Skin of body (tissue), 2 donors: Measurements from ENCODE around the gene SRGAP2C. TPM values are rescaled to one million over a fixed set of nuclear protein-coding genes. Genes with fewer than 3 reads are reported as not detected.
"Not testable (repeated sequence)": the region's sequence is repeated elsewhere in the genome, so short reads cannot be mapped to it uniquely, and the experiment has no call there.

Experiments used
- DNase-seq: peaks from one replicate; lab custom pipeline; 2025; lab: John Stamatoyannopoulos, UW
- total RNA-seq: library from RNA; depleted of rRNA; stranded (reverse); fragments of >200 nt; gene quantifications from one replicate; pipeline ENCODE4 v1.2.3, GENCODE V29; 2014

The SRGAP2C gene
- total RNA-seq, 1 donor from 2014 or later: 13.4 TPM

- not testable (repeated sequence) for DNase-seq
These were observed 147.4 kb downstream of the SRGAP2C start for GRCh38 chr1:121332141-121332540.

GRCh38 chr1:121332599-121333562 lies 148.1 kb downstream of the SRGAP2C start:
- DNase-seq: not testable (repeated sequence)

- not testable (repeated sequence) for DNase-seq
These were observed 153.2 kb downstream of the SRGAP2C start for GRCh38 chr1:121337958-121338357.

GRCh38 chr1:121339611-121340010 lies 154.8 kb downstream of the SRGAP2C start:
- not testable (repeated sequence) for DNase-seq

- DNase-seq: not testable (repeated sequence)
These were observed 158.6 kb downstream of the SRGAP2C start for GRCh38 chr1:121343311-121343906.

- not testable (repeated sequence) for DNase-seq
These were observed 159.6 kb downstream of the SRGAP2C start for GRCh38 chr1:121344355-121344754.

GRCh38 chr1:121346654-121347053 lies 161.9 kb downstream of the SRGAP2C start:
- DNase-seq: not testable (repeated sequence)

- DNase-seq: not testable (repeated sequence)
These were observed 162.7 kb downstream of the SRGAP2C start for GRCh38 chr1:121347476-121347875.

- not testable (repeated sequence) for DNase-seq
These were observed 163.3 kb downstream of the SRGAP2C start for GRCh38 chr1:121348115-121348514.

GRCh38 chr1:121349332-121349967 lies 164.7 kb downstream of the SRGAP2C start:
- DNase-seq: not testable (repeated sequence)

GRCh38 chr1:121355711-121356420 lies 171.1 kb downstream of the SRGAP2C start:
- DNase-seq: not testable (repeated sequence)

- DNase-seq: not testable (repeated sequence)
These were observed 172.0 kb downstream of the SRGAP2C start for GRCh38 chr1:121356819-121357218.

- not testable (repeated sequence) for DNase-seq
These were observed 175.8 kb downstream of the SRGAP2C start for GRCh38 chr1:121360531-121360930.

GRCh38 chr1:121361451-121362233 lies 176.9 kb downstream of the SRGAP2C start:
- not testable (repeated sequence) for DNase-seq

GRCh38 chr1:121362234-121362883 lies 177.6 kb downstream of the SRGAP2C start:
- DNase-seq: not testable (repeated sequence)

GRCh38 chr1:121365316-121365715 lies 180.5 kb downstream of the SRGAP2C start:
- DNase-seq: not testable (repeated sequence)

- not testable (repeated sequence) for DNase-seq
These were observed 180.9 kb downstream of the SRGAP2C start for GRCh38 chr1:121365723-121366122.

GRCh38 chr1:121366171-121366570 lies 181.4 kb downstream of the SRGAP2C start:
- not testable (repeated sequence) for DNase-seq

- DNase-seq: not testable (repeated sequence)
These were observed 184.1 kb downstream of the SRGAP2C start for GRCh38 chr1:121368910-121369309.

GRCh38 chr1:121369959-121370358 lies 185.2 kb downstream of the SRGAP2C start:
- not testable (repeated sequence) for DNase-seq
